ENCODE results near the gene PUS1.
"Not testable (repeated sequence)": the region's sequence is repeated elsewhere in the genome, so short reads cannot be mapped to it uniquely, and the experiment has no call there.

- not testable (repeated sequence) for TF ChIP-seq SUZ12 (IDR thresholded peaks at IDR 0.05; ENCODE audit: extremely low read depth, insufficient read depth, insufficient read length); ZNF274 (IDR thresholded peaks at IDR 0.05; ENCODE audit: low read depth, low read length); YY1 (IDR thresholded peaks at IDR 0.05; ENCODE audit: insufficient read depth, insufficient read length)
Measured at GRCh38 chr12:131960590-131961325, 31.7 kb downstream of the PUS1 start.
